LoVo (cell line): ENCODE results near the gene SPATA31E1.
A peak's percentile ranks its signal among the peaks of the same experiment; 100 is the strongest.
"Not testable (repeated sequence)": the region's sequence is repeated elsewhere in the genome, so short reads cannot be mapped to it uniquely, and the experiment has no call there.

Experiments
- DNase-seq: peaks from one replicate; pipeline ENCODE4 v3.0.0-alpha.2; 2016; ENCODE audit warnings: low spot score

Gene SPATA31E1

GRCh38 chr9:87882627-87883026 is at the start of gene SPATA31E1:
Gene SPATA31E1, plus strand, starts transcription at chr9:87882877. Its CDS starts 15 bp downstream, at chr9:87882892.
- DNase-seq: no peak

- DNase-seq: no peak
These were observed 48.3 kb upstream of the SPATA31E1 start for GRCh38 chr9:87834357-87834756.

- DNase-seq: no peak
These were observed 46.1 kb upstream of the SPATA31E1 start for GRCh38 chr9:87836536-87836935.

- no peak for DNase-seq
These were observed 45.5 kb upstream of the SPATA31E1 start for GRCh38 chr9:87836951-87837705.

GRCh38 chr9:87840134-87840533 is 42.5 kb upstream of the SPATA31E1 start:
- DNase-seq: no peak

- DNase-seq: no peak
These were observed 39.6 kb upstream of the SPATA31E1 start for GRCh38 chr9:87842878-87843585.

GRCh38 chr9:87844506-87844905 is 38.2 kb upstream of the SPATA31E1 start:
- DNase-seq: no peak

- not testable (repeated sequence) for DNase-seq
These were observed 34.9 kb upstream of the SPATA31E1 start for GRCh38 chr9:87847817-87848216.

GRCh38 chr9:87849144-87849758 is 33.4 kb upstream of the SPATA31E1 start:
- DNase-seq: no peak

GRCh38 chr9:87850391-87850790 is 32.3 kb upstream of the SPATA31E1 start:
- no peak for DNase-seq

GRCh38 chr9:87851186-87851585 is 31.5 kb upstream of the SPATA31E1 start:
- DNase-seq: not testable (repeated sequence)

- DNase-seq: no peak
These were observed 29.4 kb upstream of the SPATA31E1 start for GRCh38 chr9:87853302-87853701.

GRCh38 chr9:87853876-87854579 is 28.6 kb upstream of the SPATA31E1 start:
- DNase-seq: no peak

- DNase-seq: no peak
These were observed 28.1 kb upstream of the SPATA31E1 start for GRCh38 chr9:87854580-87854955.

GRCh38 chr9:87855061-87855460 is 27.6 kb upstream of the SPATA31E1 start:
- DNase-seq: no peak

- DNase-seq: no peak
These were observed 25.3 kb upstream of the SPATA31E1 start for GRCh38 chr9:87857141-87857947.

GRCh38 chr9:87857948-87858335 is 24.7 kb upstream of the SPATA31E1 start:
- no peak for DNase-seq

- DNase-seq: no peak
These were observed 23.5 kb upstream of the SPATA31E1 start for GRCh38 chr9:87859137-87859536.

GRCh38 chr9:87859786-87860185 is 22.9 kb upstream of the SPATA31E1 start:
- no peak for DNase-seq

GRCh38 chr9:87861332-87861731 is 21.3 kb upstream of the SPATA31E1 start:
- no peak for DNase-seq

GRCh38 chr9:87862536-87863268 is 20.0 kb upstream of the SPATA31E1 start:
- DNase-seq: peak; percentile 34
